PC-9 (cell line): Measurements from ENCODE around the gene ITCH.

Experiments
- CTCF ChIP-seq: fragments of 200-600 bp; sonication (generic); conservative IDR thresholded peaks from 2 replicates; pipeline ENCODE4 v1.6.1; 2017; ENCODE audit warnings: mixed run types, antibody characterized with exemption, mild to moderate bottlenecking, moderate library complexity
- EZH2 ChIP-seq: fragments of 200-600 bp; sonication (generic); IDR thresholded peaks from 2 replicates; pipeline ENCODE4 v1.8.0; 2017; ENCODE audit warnings: antibody characterized with exemption, low read depth

GRCh38 chr20:34549929-34550305 lies 186.8 kb downstream of the ITCH start:
- TF ChIP-seq CTCF, result no peak
- no peak for TF ChIP-seq EZH2
